Endometrium (tissue), 2 donors: ENCODE measurements around the gene KRT72.
A peak's percentile ranks its signal among the peaks of the same experiment; 100 is the strongest.

Experiments
- FAIRE-seq: peaks from 2 replicates; lab custom pipeline; 2012; peaks lifted over from hg19 to GRCh38; lab: Jason Lieb, UNC
- donor health status: control.
- donor health status: control.

The KRT72 gene

GRCh38 chr12:52541709-52542108 lies 59.6 kb downstream of the KRT72 start:
- FAIRE-seq, result no peak

DNA sequence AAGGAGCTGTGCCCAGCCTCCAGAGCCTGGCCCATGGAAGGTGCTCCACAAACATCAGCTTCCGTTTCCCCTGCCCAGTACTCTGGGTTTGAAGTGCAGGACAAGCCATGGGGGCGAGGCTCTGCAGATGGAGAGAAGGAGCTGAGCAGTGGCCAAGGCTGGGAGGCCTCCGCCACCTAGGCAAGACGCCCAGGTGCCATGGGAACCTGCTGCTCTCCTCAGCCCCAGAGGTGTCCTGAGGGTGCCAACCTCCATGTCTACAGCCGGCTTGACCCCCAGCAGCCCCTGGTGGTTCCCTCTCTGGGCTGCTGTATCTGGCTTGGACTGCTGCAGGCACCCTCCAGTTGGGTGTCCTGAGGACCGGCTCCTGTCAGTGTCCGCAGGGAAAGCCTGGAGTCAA lies 60.7 kb downstream of the KRT72 start:
- no peak for FAIRE-seq

GRCh38 chr12:52539821-52540173 lies 61.5 kb downstream of the KRT72 start:
- no peak for FAIRE-seq

GRCh38 chr12:52539083-52539820 lies 62.0 kb downstream of the KRT72 start:
- FAIRE-seq, result peak; percentile 23

- no peak for FAIRE-seq
Measured at GRCh38 chr12:52537101-52537500, 64.2 kb downstream of the KRT72 start.
